AG09319 (cell line): ENCODE data around the gene C19orf81.

Source experiments
- DNase-seq: peaks from one replicate; pipeline ENCODE4 v3.0.0-alpha.2; 2010; ENCODE audit warnings: low read depth; ENCODE audit errors: extremely low read depth
- CTCF ChIP-seq: IDR thresholded peaks from 2 replicates; pipeline ENCODE4 v1.5.1; 2011; ENCODE audit warnings: low read depth, mild to moderate bottlenecking, inconsistent platforms, low read length, moderate library complexity

Gene C19orf81

GRCh38 chr19:50668879-50669278, 19.6 kb downstream of the C19orf81 start:
- DNase-seq: no peak
- TF ChIP-seq CTCF: no peak

GRCh38 chr19:50669302-50670101, 20.3 kb downstream of the C19orf81 start:
- peak; percentile 84 for TF ChIP-seq CTCF
- no peak for DNase-seq

GRCh38 chr19:50670102-50670380, 20.8 kb downstream of the C19orf81 start:
- DNase-seq: no peak
- no peak for TF ChIP-seq CTCF

- TF ChIP-seq CTCF: no peak
- DNase-seq: no peak
Observed at GRCh38 chr19:50673118-50673517, 23.9 kb downstream of the C19orf81 start.

- TF ChIP-seq CTCF: no peak
- DNase-seq: no peak
Observed at GRCh38 chr19:50676625-50677197, 27.5 kb downstream of the C19orf81 start.

GRCh38 chr19:50677636-50678035, 28.4 kb downstream of the C19orf81 start:
- TF ChIP-seq CTCF: no peak
- DNase-seq: no peak

- DNase-seq: no peak
- no peak for TF ChIP-seq CTCF
Observed at GRCh38 chr19:50678323-50678722, 29.1 kb downstream of the C19orf81 start.
